DLD1 (cell line): Measurements from ENCODE around the gene TLR4.

Experiments
- in situ Hi-C: cut with HindIII; loops from 2 replicates; pipeline ENCODE4 v1.10.0; 2017; ENCODE audit warnings: low sequenced_read_pairs

Gene TLR4

GRCh38 chr9:117704024-117704575 is at the start of gene TLR4:
Gene TLR4 (plus strand): TSS chr9:117704403. CDS start chr9:117704473, 70 bp downstream.
- in situ Hi-C loops, result no loop called here

GRCh38 chr9:117656002-117656401 is 48.2 kb upstream of the TLR4 start:
- in situ Hi-C loops, result no loop called here

- in situ Hi-C loops, result no loop called here
These were observed 41.6 kb upstream of the TLR4 start for GRCh38 chr9:117662651-117663050.

DNA sequence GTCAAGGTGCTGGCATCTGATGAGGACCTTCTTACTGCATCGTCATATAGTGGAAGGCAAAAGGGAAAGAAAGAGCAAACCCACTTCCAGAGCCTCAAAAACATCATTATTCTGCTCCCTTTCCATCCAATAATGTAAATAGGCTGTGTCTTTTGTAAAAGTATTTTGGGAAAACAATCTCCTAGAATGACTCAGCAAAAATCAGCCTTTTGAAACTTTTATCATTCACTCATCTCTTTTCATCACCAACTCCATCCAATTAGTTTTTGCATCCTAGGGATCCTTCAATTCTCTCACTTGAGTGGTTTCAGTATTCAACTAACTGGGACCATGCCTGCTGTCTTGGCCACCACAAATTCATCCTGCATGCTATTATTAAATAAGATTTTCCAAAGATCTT is 39.8 kb upstream of the TLR4 start:
- in situ Hi-C loops, result no loop called here

DNA sequence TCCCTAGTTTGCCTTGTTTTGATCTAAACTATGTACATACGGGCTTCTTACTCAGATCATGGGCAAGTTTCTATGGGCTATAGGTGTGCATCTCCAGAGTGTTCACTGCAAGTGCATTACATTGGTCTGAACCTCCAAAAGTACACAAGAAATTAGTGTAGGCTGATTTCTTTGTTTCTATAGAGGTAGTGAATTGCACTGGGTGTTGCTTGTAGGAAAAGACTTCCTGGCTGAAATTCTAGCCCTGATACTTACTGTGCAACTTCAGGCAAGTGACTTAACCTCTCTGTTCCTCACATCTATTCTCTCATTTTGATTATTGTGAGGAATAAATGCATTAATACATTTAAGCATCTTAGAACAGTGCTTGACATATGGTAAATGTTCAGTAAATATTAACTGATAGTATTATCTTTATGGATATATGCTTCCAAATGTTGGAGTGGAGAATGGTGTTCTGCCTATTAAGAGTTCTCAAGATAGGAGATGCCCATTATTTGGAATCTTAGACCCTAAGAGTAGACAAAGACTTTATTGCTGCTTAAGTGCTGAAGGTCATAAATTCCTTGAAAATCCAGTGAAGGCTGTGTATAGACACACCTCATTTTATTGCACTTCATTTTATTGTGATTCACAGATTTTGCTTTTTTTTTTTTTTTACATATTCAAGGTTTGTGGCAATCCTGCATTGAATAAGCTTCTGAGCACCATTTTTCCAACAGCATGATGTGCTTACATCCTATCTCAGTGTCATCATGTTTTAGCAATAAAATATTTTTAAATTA is 38.4 kb upstream of the TLR4 start:
- in situ Hi-C loops, result no loop called here

DNA sequence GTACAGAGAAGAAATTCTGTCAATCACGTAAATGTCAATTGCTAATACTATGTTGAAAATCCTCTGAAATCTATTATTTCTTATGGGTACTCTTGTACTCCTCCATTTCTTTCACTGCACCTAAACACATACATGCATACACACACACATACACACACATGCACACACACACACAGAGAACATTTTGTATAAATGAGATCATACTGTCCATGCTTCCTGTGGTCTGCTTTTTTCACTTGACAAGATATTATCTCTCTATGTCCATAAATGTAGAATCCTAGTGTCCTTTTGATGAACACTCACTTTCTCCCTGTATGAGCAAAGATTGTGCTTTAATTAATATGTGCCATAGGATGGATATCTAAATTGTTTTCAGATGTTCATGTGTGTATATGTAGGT is 32.7 kb upstream of the TLR4 start:
- in situ Hi-C loops, result no loop called here

DNA sequence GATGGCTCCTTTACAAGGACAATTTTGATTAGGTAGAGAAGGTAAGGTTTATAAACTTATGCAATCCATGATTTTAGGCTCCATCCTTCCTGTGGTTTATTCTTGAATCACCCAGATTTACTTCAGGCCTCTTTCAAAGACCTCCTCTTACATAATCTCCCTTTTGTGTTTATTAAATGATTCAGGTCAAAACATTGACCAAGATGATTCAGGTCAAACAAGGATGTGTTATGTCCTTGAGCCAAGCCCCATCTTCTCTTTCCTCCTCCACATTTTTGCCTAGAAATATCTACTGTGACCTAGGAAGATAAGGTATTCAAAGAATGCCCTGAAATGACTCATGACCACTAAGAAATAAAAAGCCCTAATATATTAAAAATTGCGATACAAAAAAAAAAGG is 31.8 kb upstream of the TLR4 start:
- in situ Hi-C loops, result no loop called here

- in situ Hi-C loops, result no loop called here
These were observed 26.6 kb upstream of the TLR4 start for GRCh38 chr9:117677572-117677971.

DNA sequence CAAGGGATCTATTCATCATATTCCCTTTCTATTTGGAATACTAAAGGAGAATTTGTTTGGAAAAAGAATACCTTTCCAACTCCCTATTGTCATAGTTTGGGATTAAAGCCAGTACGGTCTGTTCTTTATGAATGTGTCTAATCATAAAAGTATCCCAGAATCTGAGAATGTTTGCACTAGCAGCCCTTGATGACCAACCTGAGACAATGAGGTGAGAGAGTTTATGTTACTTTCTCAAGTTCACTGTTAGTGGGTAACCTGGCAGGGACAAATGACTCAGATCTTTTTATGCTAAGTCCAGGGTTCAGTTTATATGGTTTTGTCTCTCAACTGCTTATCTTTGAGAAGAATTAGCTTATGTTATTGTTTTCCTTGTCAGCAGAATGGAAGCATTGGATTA is 25.3 kb upstream of the TLR4 start:
- in situ Hi-C loops, result no loop called here

DNA sequence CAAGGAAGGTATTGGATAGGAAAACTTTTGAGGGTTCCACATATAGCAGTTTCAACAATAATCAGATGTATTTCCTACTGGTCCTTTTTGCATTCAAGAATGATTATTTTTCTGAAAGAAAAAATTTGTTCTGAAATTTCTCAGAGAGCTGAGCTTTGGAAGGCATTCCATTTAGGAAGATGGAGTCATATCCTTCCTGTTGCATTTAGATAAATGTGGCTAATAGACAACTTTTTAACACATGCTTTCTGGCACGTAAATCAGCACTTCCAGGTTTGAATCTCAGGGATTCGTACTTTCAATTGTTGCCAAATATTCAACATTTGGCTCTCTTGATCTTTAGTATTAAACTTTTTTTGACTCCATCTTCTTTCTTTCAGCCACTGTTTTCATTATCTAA is 24.8 kb upstream of the TLR4 start:
- in situ Hi-C loops, result no loop called here

GRCh38 chr9:117681888-117682287 is 22.3 kb upstream of the TLR4 start:
- in situ Hi-C loops, result no loop called here

DNA sequence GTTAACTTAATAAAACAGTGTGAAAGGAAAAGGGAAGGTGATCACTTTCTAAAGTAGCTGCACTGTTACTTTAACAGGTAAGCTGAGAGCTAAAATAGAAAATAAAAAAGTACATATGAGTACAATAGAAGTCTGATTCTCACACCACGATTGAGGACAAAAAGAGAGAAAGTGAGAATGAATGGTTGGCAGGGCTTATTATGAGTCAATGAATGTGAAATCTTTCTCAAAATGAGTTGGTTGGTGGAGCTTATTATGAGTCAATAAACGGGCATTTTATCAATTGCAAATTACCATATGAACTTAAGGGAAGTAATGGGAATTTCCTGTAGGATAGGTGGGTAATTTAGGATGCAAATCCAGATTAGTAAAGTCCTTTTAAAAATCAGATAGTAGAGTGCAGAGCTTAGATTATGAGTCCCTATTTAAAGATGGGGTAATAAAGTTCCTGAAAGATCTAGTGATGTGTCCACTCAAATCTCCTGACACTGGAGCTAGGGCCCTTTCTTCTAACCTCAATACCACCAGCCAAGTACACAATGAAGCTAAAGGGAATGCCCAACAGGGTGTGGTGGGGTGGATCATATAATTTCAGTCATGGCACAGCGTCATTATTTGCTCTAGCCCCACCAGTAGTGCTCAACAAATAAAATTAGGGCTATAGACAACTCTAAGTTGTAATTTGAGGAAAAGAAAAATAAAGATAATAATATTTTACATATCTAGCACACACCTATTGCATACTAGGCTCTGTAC is 21.1 kb upstream of the TLR4 start:
- in situ Hi-C loops, result no loop called here

- in situ Hi-C loops, result no loop called here
These were observed 16.7 kb upstream of the TLR4 start for GRCh38 chr9:117687532-117687931.

DNA sequence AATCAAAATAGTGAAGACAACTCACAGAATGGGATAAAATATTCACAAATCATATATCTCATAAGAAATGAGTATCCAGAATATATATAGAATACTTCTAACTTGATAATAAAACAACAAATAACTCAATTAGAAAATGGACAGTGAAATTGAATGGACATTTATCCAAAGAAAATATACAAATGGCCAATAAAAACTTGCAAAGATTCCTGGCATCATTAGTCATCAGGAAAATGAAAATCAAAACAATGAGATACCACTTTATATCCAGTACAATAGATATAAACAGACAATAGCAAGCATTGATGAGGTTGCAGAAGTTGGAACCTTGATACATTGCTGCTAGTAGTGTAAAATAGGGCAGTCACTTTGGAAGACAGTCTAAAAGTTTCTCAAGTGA is 12.8 kb upstream of the TLR4 start:
- in situ Hi-C loops, result no loop called here

- in situ Hi-C loops, result no loop called here
These were observed 8.0 kb upstream of the TLR4 start for GRCh38 chr9:117696154-117696553.

DNA sequence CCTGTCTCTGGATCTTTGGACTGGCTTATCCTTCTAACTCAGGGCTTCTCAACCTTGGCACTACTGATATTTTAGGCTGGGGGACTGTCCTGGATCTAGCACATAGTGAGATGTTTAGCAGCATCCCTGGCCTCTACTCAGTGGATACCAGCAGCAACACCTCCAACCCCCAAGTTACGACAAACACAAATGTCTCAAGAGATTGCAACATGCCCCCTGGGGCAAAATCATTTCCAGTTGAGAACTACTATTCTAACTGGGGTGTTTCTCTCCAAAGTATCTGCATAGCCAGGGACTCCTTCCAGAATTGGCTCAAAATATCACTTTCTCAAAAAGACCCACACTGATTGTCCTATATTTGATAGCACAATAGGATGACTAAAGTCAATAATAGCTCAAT is 7.2 kb upstream of the TLR4 start:
- in situ Hi-C loops, result no loop called here

- in situ Hi-C loops, result no loop called here
These were observed 666 bp upstream of the TLR4 start for GRCh38 chr9:117703537-117703936.

- in situ Hi-C loops, result no loop called here
These were observed 394 bp downstream of the TLR4 start for GRCh38 chr9:117704597-117704996.

DNA sequence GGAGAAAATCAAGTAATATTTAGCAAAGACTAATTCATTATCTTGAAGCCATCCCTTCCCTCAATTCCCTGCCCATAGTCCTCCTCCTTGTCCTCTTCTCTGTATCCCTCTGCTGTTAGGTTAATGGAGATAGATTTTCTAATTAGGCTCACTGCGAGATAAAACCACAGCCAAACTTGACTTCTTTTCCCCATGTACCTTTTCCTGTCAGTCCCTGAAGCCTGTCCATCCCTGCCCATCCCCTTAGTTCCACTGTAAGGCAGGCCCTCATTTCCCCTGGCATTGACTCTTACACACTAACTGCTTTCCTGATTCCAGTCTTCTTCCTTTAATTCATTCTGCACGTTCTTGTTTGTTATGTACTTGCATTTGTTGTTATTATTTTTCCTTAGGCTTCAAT is 1.2 kb downstream of the TLR4 start:
- in situ Hi-C loops, result no loop called here

- in situ Hi-C loops, result no loop called here
These were observed 2.4 kb downstream of the TLR4 start for GRCh38 chr9:117706421-117707116.

- in situ Hi-C loops, result no loop called here
These were observed 3.4 kb downstream of the TLR4 start for GRCh38 chr9:117707561-117707960.
